HG03520 (cell line): ENCODE measurements around the gene CITED4.

ENCODE experiments used
- ATAC-seq: cut with Tn5 transposase; IDR thresholded peaks from one replicate; pipeline ENCODE4 v1.9.1; 2021; ENCODE audit warnings: mild to moderate bottlenecking, moderate library complexity; ENCODE audit not compliant: unreplicated experiment

Gene CITED4

DNA sequence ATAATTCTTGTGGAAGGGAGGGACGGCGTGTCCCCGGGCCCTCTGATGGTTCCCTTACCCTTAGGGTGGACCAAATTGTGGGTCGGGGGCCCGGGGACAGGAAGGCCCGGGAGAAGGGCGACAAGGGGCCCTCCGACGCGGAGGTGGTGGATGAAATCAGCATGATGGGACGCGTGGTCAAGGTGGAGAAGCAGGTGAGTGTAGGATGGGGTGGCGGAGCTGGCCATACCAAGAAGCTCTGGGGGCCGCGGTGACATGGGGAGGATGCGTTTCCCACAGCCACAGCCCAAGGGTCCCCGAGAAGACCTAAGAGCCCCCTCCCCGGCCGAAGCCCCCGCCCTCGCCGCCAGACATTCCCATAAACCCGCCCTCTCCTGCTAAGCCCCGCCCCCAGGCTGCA lies 24.6 kb downstream of the CITED4 start:
- ATAC-seq: no peak

DNA sequence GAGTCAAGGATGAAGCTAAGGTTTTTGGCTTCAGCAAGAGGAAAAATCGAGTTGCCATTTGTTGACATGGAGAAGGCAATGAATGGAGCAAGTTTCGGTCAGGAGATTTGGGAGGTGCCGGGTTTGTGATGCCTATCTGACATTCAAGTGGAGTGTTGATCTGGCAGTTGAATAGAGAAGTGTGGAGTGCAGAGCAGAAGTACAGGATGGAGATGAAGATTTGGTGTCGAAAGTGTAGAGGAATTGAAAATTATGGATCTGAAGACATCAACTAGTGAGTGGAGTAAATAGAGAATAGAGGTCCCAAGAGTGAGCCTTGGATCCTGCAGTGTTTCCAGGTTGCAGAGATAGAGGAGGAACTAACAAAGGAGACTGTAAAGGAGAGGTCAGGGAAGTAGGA lies 25.9 kb downstream of the CITED4 start:
- ATAC-seq: no peak

DNA sequence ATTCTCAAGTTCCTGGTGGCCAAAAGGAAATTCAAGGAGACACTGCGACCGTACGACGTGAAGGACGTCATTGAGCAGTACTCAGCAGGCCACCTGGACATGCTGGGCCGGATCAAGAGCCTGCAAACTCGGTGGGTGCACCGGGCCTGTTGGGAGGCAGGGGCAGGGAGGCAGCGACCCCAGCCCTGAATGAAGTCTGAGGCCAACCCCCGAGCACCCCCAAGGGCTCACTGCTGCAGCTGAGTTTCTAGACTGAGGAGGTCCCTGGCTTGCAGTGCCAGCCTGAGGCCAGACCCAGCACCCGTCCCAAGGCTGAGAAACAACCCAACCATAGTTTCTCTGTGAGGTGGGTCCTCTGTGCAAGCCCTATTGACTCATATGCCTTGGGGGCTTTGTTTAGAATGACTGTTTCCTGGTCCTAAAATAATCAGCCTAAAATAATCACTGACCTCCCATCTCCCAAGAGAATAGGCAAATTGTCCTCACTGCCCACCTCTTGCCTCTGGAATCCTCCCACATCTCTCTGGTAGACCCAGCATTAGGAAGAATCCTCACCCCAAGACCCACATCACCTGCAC lies 27.1 kb downstream of the CITED4 start:
- ATAC-seq: no peak

DNA sequence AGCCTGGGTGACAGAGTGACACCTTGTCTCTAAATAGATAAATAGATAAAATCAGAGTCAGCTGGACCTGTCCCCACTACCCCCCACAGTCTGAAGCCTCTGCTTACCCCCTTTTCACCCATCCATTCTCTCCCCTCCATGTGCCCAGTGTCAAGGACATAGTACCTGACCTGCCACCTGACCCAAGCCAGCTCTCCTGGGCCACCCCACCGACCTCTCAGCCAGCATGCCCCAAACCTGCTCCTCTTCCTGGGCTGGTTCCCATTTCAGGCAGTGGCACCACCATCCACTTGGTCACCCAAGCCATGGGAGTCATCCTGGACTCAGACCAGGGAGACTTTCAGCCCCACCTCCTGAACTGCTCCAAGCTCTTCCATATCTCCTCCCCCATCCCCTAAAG lies 28.2 kb downstream of the CITED4 start:
- ATAC-seq: no peak

DNA sequence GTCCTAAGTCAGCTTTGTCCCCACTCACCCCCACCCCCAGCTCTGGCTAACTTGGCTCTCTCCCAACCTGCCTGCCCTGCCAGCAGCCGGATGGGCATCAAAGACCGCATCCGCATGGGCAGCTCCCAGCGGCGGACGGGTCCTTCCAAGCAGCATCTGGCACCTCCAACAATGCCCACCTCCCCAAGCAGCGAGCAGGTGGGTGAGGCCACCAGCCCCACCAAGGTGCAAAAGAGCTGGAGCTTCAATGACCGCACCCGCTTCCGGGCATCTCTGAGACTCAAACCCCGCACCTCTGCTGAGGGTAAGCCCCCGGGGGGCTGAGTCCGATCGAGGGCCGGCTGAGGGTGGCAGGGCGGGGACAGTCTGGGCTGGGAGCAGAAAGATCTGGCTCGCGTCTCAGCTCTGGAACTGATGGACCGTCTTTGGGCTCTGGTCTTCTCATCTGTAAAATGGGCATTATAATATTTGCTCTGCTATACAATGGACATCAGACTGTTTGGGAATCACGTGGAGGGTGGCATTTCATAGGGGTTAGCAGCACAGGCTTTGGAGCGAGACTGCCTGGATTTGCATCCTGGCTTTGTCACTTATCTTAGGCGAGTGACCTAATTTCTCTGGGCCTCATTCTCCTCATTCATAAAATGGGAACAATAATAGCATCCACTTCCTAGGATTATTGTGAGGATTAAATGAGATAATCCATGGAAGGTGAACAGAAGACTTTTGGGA lies 31.0 kb downstream of the CITED4 start:
- no peak for ATAC-seq

DNA sequence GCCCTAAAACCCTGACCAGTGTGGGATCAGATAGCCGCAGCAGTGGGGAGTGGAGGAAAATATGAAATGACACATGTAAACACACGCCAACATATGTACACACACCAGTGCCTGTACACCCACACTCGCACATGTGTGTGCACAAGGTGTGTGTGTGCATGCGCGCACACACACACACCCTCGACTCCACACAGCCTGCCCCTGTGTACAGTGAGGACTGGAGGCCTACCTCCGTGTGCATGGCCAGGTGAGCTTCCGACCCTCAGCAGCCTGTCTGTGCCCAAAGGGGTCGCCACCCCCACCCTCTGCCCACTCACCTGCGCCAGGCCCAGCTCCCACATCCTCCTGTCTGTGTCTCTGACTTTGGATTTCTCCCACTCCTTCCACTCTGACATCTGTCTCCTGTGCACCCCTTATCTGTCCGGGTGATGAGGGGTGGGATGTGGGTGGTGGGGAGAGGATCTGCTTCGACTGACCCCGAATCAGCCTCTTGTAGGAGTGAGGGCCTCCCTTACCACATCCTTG lies 31.7 kb downstream of the CITED4 start:
- no peak for ATAC-seq

DNA sequence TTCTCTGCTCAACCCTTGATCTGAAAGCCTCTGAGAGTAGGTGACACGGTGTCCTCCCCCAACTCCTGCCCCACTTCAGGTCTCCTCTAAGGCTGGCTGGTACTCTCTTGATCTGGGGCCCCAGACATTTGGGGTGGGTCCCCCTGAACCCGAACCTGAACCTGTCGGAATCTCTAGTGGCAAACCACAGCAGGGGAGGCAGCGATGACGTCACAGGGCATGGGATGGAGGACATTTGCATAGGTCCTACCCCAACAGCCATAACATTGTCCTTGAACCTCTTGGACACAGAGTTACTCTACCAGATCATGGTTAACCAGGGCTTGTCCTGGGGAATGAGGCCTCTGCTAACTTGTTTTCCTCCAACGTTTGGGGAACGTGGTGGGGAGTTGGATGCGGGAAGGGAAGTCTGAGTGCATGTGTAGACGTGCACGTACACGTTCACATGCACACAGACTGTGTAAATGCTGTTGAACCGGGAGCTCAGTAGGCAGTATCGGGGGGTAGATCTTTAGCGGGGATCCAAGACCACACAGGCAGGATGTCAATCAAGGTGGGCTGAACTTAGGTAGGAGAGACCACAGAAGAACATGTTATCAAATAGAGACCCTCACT lies 32.4 kb downstream of the CITED4 start:
- ATAC-seq: no peak

DNA sequence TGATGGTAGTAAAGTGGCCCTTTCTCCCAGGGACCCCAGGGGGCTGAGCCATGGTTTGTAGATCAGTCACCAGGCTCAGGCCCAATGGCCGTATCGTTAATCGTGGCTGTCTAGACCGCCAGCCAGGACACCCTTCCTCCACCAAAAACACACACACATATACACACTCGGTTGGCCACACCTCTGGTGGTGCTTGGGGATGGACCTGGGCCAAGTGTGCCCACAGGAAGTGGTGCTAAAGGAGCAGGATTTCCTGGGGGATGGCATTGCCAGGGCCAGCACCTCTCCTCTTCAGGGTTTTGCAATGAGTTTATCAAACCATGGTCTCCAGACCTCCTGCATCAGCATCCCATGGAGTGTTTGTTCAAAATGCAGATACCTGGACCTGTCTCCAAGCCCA lies 36.2 kb downstream of the CITED4 start:
- ATAC-seq: no peak

DNA sequence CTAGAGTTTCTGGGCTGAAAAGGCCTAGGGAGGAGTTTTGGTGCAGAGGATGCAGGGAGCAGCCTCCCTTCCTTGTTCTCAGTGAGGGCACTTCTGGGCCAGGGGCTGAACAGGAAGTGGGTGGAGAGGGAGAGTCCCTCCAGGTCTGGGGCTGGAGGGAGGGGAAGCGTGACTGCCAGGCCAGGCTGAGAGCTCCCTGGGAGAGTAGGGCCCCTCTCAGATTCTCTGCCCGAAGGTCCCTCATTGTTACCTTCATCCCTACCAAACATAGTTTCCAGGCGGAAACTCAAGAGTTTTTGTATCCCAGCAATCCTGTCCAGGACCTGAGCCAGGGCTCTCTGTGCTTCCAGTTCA lies 36.8 kb downstream of the CITED4 start:
- ATAC-seq: no peak

DNA sequence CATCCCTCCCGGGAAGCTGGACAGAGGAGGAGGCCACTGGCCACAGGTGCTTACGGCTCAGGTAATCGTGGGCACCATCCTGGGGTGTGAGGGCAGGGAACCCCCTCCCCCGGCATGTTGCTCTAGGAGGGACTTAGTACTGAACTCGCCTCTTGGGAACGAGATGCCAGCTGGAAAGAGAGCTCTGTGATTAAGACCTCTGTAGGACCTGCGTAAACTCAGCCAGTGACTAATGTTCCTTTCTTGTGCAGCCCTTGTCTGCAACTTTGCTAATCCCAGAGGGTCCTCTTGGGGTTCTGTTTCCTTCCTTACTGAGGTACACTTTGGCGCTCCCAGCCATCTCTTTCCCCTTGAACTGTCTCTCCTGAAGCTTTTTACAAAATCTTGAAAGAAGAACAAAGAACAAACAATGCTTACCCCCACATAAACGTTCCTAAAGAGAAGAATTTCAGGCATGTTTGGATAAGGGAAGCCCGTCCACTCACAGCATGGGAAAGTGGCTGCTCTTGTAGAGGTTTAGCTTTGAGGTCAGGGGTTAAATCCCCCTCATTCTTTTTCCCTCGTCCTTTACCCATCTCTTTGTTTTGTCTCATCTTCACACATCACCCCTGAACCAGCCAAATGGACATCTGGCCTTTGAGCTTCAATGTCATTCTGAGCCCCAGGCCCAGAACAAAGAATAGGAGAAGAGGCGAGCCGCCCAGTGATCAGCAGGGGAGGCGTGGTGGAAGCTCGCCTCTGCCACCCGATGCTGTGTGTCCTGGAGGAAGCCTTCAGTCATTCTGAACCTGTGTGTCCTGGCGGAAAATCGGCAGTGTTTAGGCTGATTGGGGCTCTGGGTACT lies 37.4 kb downstream of the CITED4 start:
- no peak for ATAC-seq

DNA sequence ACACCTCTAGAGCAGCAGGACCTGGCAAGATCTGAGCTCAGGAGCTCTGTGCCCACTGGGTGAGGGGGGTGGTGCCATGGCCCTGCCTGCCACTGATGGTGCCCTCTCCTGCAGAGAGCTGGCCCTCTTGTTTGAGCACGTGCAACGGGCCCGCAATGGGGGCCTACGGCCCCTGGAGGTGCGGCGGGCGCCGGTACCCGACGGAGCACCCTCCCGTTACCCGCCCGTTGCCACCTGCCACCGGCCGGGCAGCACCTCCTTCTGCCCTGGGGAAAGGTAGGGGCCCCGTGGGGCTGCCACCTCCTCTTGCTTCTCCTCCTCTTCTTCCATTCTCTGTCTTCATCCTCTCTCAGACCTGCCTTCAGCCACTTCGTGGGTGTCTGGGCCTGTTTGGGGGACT lies 38.2 kb downstream of the CITED4 start:
- ATAC-seq: no peak

DNA sequence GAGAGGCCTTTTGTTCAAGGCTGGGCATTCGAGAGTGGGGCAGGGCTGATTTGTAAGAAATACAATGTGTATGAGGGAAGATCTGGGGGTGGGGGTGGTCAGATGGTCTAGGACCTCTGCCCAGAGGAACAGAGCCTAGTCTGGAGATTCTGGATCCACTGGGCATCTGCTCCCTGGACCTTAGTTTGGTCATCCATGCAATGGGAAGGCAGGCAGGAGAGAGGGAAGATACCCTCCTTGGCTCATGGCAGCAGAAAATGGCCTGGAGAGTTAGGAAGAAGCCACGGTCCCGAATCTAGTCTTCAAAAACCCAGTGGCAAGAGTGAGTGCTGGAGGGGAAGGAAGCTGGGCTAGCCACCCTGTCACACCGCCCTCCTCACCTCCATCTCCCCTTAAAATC lies 38.8 kb downstream of the CITED4 start:
- no peak for ATAC-seq

DNA sequence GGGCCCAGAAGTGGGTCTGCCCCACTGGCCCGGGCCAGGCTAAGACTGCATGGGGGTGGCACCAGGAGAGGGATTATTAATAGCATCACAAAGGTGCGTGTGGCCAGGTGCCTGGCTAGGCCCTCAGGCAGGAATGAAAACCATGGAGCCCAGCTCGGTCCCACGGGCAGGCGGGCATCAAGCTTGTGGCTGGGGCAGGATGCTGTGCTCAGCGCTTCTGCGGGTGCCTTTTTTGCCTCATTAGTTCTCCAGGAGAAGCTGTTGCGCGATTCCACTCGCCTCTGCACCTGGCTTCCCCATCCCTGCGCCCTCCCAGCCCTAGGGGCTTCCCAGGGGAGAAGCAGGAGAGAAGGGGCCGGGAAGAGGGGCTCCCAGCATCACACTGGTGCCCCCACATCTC lies 39.3 kb downstream of the CITED4 start:
- ATAC-seq: no peak

DNA sequence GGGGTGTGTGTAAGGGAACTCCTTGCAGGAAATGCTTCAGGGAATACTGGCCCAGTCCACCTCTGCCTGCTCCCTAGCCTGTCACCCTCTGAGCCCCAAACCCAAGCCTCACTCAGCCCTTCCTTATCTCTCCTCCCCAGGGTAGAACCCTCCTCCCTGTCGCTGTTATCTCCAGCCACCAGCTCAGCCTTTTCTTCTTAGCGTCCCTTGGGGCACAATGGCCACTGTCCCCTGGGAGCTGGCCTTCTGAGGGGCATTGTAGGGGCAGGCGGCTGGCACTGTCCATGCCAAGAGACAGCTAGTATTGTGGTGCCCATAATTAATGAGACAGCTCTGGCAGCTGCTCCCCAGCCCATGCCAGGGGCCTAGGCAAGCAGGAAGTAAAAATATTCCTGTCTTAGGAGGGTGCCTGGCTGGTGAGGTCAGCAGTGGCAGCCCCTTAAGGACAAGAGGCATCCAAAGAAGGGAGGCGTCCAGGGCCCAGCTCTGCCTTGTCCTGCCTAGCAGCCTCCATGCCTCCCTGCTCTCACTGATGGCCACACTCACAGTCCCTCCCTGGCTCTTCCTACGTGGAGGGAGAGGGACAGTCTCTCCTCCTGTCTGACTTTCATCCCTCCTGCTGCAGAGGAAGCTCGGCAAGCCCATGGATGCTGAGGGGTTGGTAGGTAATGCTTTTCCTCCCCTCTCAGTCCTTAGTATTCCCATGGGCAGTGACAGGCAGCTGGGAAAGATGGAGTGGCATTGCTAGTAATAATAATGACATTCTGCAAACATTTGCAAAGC lies 41.1 kb downstream of the CITED4 start:
- ATAC-seq: no peak

DNA sequence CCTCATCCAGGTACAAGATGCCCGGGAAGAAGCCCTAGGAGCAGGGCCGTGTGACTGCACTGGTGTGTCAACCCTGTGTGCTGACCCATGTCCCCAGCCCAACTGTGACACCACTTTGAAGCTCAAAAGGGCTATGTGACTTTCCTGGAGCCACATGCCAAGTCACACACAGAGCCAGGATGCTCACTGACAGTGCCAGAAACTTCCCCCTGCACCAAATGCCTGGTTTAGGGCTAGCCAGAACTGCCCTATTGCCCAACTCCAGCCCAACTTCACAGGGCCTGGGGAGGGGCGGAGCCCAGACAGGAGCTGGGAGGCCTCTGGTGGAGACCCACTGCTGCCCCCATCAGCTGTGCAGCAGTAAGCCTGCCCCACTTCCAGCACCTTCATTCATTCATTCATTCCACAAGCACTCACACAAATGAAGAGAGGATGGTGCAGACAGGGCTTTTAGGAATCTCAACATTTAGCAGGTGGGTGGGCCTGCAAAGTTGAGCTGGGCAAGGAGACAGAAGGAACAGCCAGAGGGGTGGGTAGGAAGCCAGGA lies 41.8 kb downstream of the CITED4 start:
- ATAC-seq: no peak

DNA sequence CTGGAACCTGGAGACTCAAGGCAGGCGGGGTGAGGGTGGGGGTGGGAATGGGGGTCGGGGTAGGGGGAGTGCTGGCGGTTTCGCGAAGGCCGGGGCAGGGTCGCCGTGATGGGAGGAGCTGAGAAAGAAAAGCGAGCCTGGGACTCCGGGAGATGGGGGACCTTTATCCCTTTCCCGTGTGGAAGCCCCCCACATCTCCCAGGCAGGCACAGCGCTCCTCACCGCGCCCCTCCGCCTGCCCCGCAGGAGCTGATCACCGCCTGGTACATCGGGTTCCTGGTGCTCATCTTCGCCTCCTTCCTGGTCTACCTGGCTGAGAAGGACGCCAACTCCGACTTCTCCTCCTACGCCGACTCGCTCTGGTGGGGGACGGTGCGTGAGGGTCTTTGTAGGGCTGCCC lies 43.1 kb downstream of the CITED4 start:
- ATAC-seq: no peak

DNA sequence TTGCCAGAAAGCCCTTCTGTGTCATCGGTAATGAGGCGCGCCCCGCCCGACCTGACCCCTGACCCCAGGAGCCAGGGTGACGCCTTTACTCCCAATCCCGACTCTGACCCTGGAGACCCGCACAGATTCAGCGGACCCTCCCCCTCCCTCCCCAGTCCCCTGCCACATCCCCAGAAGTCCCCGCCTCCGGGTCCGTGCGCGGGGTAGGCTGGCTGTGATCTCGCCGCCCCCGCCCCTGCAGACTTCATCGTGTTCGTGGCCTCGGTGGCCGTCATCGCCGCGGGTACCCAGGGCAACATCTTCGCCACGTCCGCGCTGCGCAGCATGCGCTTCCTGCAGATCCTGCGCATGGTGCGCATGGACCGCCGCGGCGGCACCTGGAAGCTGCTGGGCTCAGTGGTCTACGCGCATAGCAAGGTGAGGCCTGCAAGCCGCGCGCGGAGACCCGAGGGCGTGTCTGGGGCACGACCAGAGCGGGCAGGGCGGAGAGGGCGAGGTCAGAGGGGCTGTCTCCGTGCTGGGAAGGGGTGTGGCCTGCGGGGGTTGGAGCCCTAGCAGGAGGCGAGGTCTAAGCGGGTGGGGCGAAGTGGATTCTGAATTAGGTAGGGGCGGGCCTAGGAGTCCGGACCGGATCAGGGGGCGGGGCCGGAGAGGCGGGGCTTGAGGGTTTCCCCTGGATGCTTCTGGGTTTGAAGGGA lies 43.8 kb downstream of the CITED4 start:
- peak; percentile 64 for ATAC-seq

DNA sequence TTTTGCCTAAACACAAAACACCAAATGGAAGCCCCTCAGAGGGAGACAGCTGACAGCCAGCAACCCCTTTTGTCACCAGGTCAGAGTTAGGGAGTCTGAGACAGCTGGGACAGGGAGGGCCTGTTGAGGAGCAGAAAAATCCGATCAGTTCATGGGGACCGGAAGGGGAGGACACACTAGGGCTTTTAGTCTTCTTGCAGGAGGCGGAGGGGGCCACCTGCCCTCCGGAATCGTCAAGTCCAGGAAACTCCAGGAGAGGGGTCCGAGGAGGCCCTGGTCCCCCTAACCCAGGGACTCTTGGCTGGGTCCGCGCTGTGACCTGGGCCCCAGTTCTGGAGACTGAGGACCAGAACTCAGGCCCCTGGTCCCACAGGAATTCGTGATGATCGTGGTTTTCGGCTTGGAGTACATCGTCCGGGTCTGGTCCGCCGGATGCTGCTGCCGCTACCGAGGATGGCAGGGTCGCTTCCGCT lies 44.3 kb downstream of the CITED4 start:
- ATAC-seq: no peak

DNA sequence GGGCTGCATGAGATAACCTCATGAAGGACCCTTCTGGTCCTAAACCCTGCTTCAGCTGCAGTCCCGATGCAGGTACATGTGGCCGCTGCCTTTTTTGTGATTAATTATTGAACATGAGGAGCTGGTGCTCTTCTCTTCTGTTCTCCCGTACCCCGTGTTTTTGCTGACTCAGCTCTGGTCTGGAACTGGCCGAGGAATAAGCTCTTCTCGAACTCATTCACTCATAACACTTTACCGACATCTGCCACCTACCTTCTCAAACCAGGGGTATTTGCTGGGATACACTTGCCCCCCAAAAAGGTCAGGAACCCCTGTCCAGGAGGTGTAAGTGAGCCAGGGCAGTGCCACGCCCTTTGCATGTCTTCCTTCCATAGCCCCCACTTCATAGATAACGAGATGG lies 46.7 kb downstream of the CITED4 start:
- ATAC-seq: no peak
